Measurements from ENCODE around the gene OCA2. TPM values are rescaled to one million over a fixed set of nuclear protein-coding genes. Genes with fewer than 3 reads are reported as not detected.
A peak's percentile ranks its signal among the peaks of the same experiment; 100 is the strongest.

Gene OCA2
- total and polyA plus RNA-seq, 2 of the 8 experiments (the other 6 are each of a cell fraction or from before 2014, with no cell fraction given): 0.20 TPM

- Histone ChIP-seq H3K79me1 (ENCODE audit: low read depth, low read length) (no peaks in the 10 kb centered on the region), H3K9ac (replicated peaks in 1 of 4; ENCODE audit: extremely low read depth in 1 of 4, low read depth in 3 of 4, low read length in 3 of 4) (no peak overlapping the region), H4K5ac (ENCODE audit: insufficient read length, low read depth, low read length) (no peak overlapping the region), H3K4me2 (ENCODE audit: insufficient read depth in 1 of 2, low read depth in 2 of 2, low read length in 2 of 2) (no peak overlapping the region), H2BK120ac (replicated peaks; ENCODE audit: low read depth, low read length) (no peak overlapping the region), H2AK5ac (ENCODE audit: low read depth, low read length) (no peak overlapping the region), H2AFZ (ENCODE audit: low read length) (no peak overlapping the region), H3K27me3 (replicated peaks in 1 of 4; ENCODE audit: control insufficient read depth in 3 of 4, extremely low read depth in 1 of 4, insufficient read depth in 3 of 4, low read length in 3 of 4) (no peaks in the 10 kb centered on the region), H4K91ac (replicated peaks; ENCODE audit: insufficient read length, low read length) (no peak overlapping the region), H2BK12ac (ENCODE audit: low read depth, low read length) (no peak overlapping the region), H4K20me1 (replicated peaks in 1 of 2; ENCODE audit: control insufficient read depth in 1 of 2, insufficient read depth in 2 of 2, low read length in 2 of 2) (no peaks in the 10 kb centered on the region), H3K14ac (ENCODE audit: insufficient read length) (no peak overlapping the region), H3K23me2 (ENCODE audit: low read depth, low read length) (no peaks in the 10 kb centered on the region), H2BK15ac (ENCODE audit: low read length) (0 out of 2 replicates have a peak overlapping the region, but pooled peaks have one; percentile 9), H3K56ac (replicated peaks; ENCODE audit: insufficient read length, low read depth, low read length) (no peak overlapping the region), H3K4ac (replicated peaks; ENCODE audit: insufficient read length, low read depth, low read length) (no peak overlapping the region), H4K8ac (ENCODE audit: extremely low read depth, insufficient read depth, low read length) (no peak overlapping the region), H3K4me1 (replicated peaks in 1 of 4; ENCODE audit: control insufficient read depth in 3 of 4, insufficient read depth in 4 of 4, low read length in 3 of 4) (no peaks in the 10 kb centered on the region), H3K9me3 (ENCODE audit: insufficient read depth in 2 of 2, low read depth in 1 of 2, low read length in 1 of 2) (no peaks in the 10 kb centered on the region), H3K23ac (ENCODE audit: insufficient read length) (no peak overlapping the region), H3K18ac (ENCODE audit: extremely low read depth, low read length) (no peak overlapping the region), H2BK20ac (ENCODE audit: low read length) (no peak overlapping the region), H2BK5ac (ENCODE audit: low read depth, low read length) (no peak overlapping the region), H3K36me3 (ENCODE audit: control insufficient read depth in 2 of 4, insufficient read depth in 4 of 4, low read length in 3 of 4) (no peaks in the 10 kb centered on the region), H3K4me3 (ENCODE audit: extremely low read depth in 1 of 4, insufficient read depth in 2 of 4, low read depth in 3 of 4, low read length in 4 of 4) (no peak overlapping the region), H3K79me2 (ENCODE audit: control insufficient read depth in 1 of 2, insufficient read depth in 2 of 2, low read length in 2 of 2) (no peaks in the 10 kb centered on the region), H3K27ac (ENCODE audit: low read depth, low read length) (no peak overlapping the region)
- WGBS, 2 experiments (ENCODE audit: extremely low coverage in 1 of 2, insufficient coverage in 1 of 2, insufficient read length in 1 of 2, insufficient replicate concordance in 2 of 2, low coverage in 1 of 2, low lambda C conversion rate in 2 of 2, missing lambda C conversion rate in 1 of 2): 94% methylated on average over 1 of the region's 1 CpG; no CpG with 5 or more reads in 1 of the 2 experiments
- ChIA-PET CTCF (ENCODE audit: partially characterized antibody) (interaction anchor here (1.8 kb wide), 1 partner anchor 11 kb away, joined by 5 read pairs; no protein-coding TSS in a partner anchor), POLR2A (ENCODE audit: partially characterized antibody) (no interaction called here)
- FAIRE-seq (no peak), DNase-seq (ENCODE audit: low read depth in 1 of 2, low spot score in 2 of 2) (peak in 1 of 2 experiments; percentile 19)
- no peak for TF ChIP-seq GABPA (IDR thresholded peaks at IDR 0.05; ENCODE audit: borderline replicate concordance, insufficient read depth, low read length)
- TF ChIP-seq E2F6 (IDR thresholded peaks at IDR 0.05): no peak
- TF ChIP-seq SRF (IDR thresholded peaks at IDR 0.05; ENCODE audit: low read depth, low read length): no peak
- no peak for TF ChIP-seq RNF2 (IDR thresholded peaks at IDR 0.05; ENCODE audit: borderline replicate concordance, low read depth, low read length, missing control alignments, poor library complexity, severe bottlenecking)
- TF ChIP-seq BACH1 (IDR thresholded peaks at IDR 0.05; ENCODE audit: low read length): no peak
- no peak for TF ChIP-seq SIN3A (conservative IDR thresholded peaks at IDR 0.05 in 1 of 2, IDR thresholded peaks at IDR 0.05 in 1 of 2; ENCODE audit: low read depth in 1 of 2, low read length in 2 of 2)
- TF ChIP-seq TAF1 (IDR thresholded peaks at IDR 0.05; ENCODE audit: low read depth, low read length): no peak
- no peak for TF ChIP-seq CBX8 (IDR thresholded peaks at IDR 0.05; ENCODE audit: borderline replicate concordance, low read depth, low read length)
- no peak for TF ChIP-seq SP4 (IDR thresholded peaks at IDR 0.05; ENCODE audit: low read length)
- no peak for TF ChIP-seq TBP (IDR thresholded peaks at IDR 0.05; ENCODE audit: low read depth, low read length)
- no peak for TF ChIP-seq CTBP2 (IDR thresholded peaks at IDR 0.05; ENCODE audit: borderline replicate concordance, insufficient read depth, insufficient read length, low read length)
- no peak for TF ChIP-seq RBBP5 (IDR thresholded peaks at IDR 0.05; ENCODE audit: borderline replicate concordance, low read depth, low read length)
- no peak for TF ChIP-seq ASH2L (IDR thresholded peaks at IDR 0.05; ENCODE audit: low read length)
- TF ChIP-seq SP1 (IDR thresholded peaks at IDR 0.05; ENCODE audit: low read depth, low read length): no peak
These were observed 342.1 kb downstream of the OCA2 start for GRCh38 chr15:27757052-27757451.

Data from H1 (cell line).